Endothelial cell of umbilical vein (primary cell): ENCODE data around the gene CD74. TPM values are rescaled to one million over a fixed set of nuclear protein-coding genes. Genes with fewer than 3 reads are reported as not detected.

Source experiments
- BruUV-seq: library from RNA; stranded (reverse); fragments of 400-500 nt; replicated peaks from 2 replicates; lab custom pipeline; 2021; lab: Mats Ljungman, UMichigan
- CTCF ChIA-PET: fragments of 300-600, 350-600 bp; sonication (Branson Sonifier 250); formaldehyde crosslinking; loops from one replicate; lab custom pipeline; 2021; ENCODE audit warnings: antibody characterized with exemption, inconsistent platforms; lab: Charles Lee
- POLR2A ChIA-PET: fragments of 300-600, 350-600 bp; sonication (Branson Sonifier 250); formaldehyde crosslinking; loops from one replicate; lab custom pipeline; 2021; ENCODE audit warnings: antibody characterized with exemption, inconsistent platforms; lab: Charles Lee
- DNase-seq: peaks from one replicate; pipeline ENCODE4 v3.0.0-alpha.2; 2011; ENCODE audit warnings: low read depth, low spot score
- FAIRE-seq: peaks from 2 replicates; lab custom pipeline; 2011; peaks lifted over from hg19 to GRCh38; lab: Jason Lieb, UNC
- H2AFZ ChIP-seq: 2 replicates; pipeline ENCODE4 v1.6.0; 2012; ENCODE audit warnings: low read depth, low read length, control low read depth, inconsistent platforms
- H3K27ac ChIP-seq: 2 replicates; pipeline ENCODE4 v1.5.1; 2011; ENCODE audit warnings: low read depth, mild to moderate bottlenecking, control low read depth, low read length, moderate library complexity; ENCODE audit not compliant: insufficient read depth
- H3K27me3 ChIP-seq, 2 experiments: 2 replicates each; pipeline versions ENCODE4 v1.6.0 to v1.6.1; 2011; ENCODE audit warnings: low read length in 2 of 2, mixed read lengths in 1 of 2; ENCODE audit not compliant: control insufficient read depth in 2 of 2, insufficient read depth in 2 of 2
- H3K36me3 ChIP-seq, 2 experiments: 2 replicates in 1 of 2; 3 replicates in 1 of 2; pipeline ENCODE4 v1.5.1; 2011; ENCODE audit warnings: low read length in 2 of 2, mild to moderate bottlenecking in 1 of 2, moderate library complexity in 1 of 2; ENCODE audit not compliant: control insufficient read depth in 2 of 2, insufficient read depth in 2 of 2; ENCODE audit errors: extremely low read depth in 1 of 2
- H3K4me1 ChIP-seq: 3 replicates; pipeline ENCODE4 v1.5.1; 2011; ENCODE audit warnings: mild to moderate bottlenecking, low read length; ENCODE audit not compliant: control insufficient read depth, insufficient read depth; ENCODE audit errors: extremely low read depth
- H3K4me2 ChIP-seq: 2 replicates; pipeline ENCODE4 v1.6.1; 2011; ENCODE audit warnings: low read length, control low read depth, mixed read lengths; ENCODE audit not compliant: insufficient read depth
- H3K4me3 ChIP-seq, 3 experiments: fragments of 200-600 bp in 1 of 3; sonication (generic), shearing (Covaris generic) in 1 of 3; replicated peaks in 1 of 3; 2 replicates each; pipeline ENCODE4 v1.5.1; 2011 to 2016; ENCODE audit warnings: control low read depth in 3 of 3, low read length in 3 of 3, mild to moderate bottlenecking in 2 of 3, inconsistent platforms in 1 of 3, low read depth in 1 of 3, moderate library complexity in 1 of 3; ENCODE audit not compliant: insufficient read depth in 1 of 3
- H3K79me2 ChIP-seq: 2 replicates; pipeline ENCODE4 v1.6.0; 2012; ENCODE audit warnings: low read length, inconsistent platforms; ENCODE audit not compliant: control insufficient read depth, insufficient read depth
- H3K9ac ChIP-seq: replicated peaks from 2 replicates; pipeline ENCODE3; 2011; ENCODE audit warnings: low read length, control low read depth; ENCODE audit not compliant: insufficient read depth; ENCODE audit errors: extremely low read depth
- H3K9me1 ChIP-seq: replicated peaks from 3 replicates; pipeline ENCODE4 v1.6.0; 2011; ENCODE audit warnings: mild to moderate bottlenecking, low read length; ENCODE audit not compliant: control insufficient read depth, insufficient read depth; ENCODE audit errors: extremely low read depth
- H3K9me3 ChIP-seq: replicated peaks from 2 replicates; pipeline ENCODE4 v1.5.1; 2012; ENCODE audit warnings: low read length, inconsistent platforms; ENCODE audit not compliant: control insufficient read depth, insufficient read depth
- H4K20me1 ChIP-seq: replicated peaks from 2 replicates; pipeline ENCODE3; 2011; ENCODE audit warnings: mild to moderate bottlenecking, low read length; ENCODE audit not compliant: control insufficient read depth, insufficient read depth; ENCODE audit errors: extremely low read depth
- CTCF ChIP-seq, 2 donors: IDR thresholded peaks; 1 replicate in 1 of 2; 2 replicates in 1 of 2; pipeline ENCODE4 v1.5.1; 2011; ENCODE audit warnings: low read length in 2 of 2, mild to moderate bottlenecking in 2 of 2, moderate library complexity in 2 of 2, control low read depth in 1 of 2, inconsistent platforms in 1 of 2, low read depth in 1 of 2; ENCODE audit not compliant: insufficient read depth in 1 of 2; ENCODE audit errors: extremely low read depth in 1 of 2
- EZH2 ChIP-seq: IDR thresholded peaks from 2 replicates; pipeline ENCODE4 v1.6.1; 2012; ENCODE audit warnings: borderline replicate concordance, low read depth, mild to moderate bottlenecking, moderate library complexity, low read length, inconsistent platforms; ENCODE audit not compliant: severe bottlenecking
- FOS ChIP-seq: IDR thresholded peaks from 2 replicates; pipeline ENCODE4 v1.6.1; 2011; ENCODE audit warnings: mild to moderate bottlenecking, low read length, moderate library complexity, borderline replicate concordance; ENCODE audit not compliant: insufficient read depth
- GATA2 ChIP-seq: IDR thresholded peaks from 2 replicates; pipeline ENCODE4 v1.7.0; 2011; ENCODE audit warnings: low read depth, mild to moderate bottlenecking, moderate library complexity, mixed read lengths, low read length; ENCODE audit not compliant: insufficient read length, insufficient read depth
- JUN ChIP-seq: IDR thresholded peaks from 2 replicates; pipeline ENCODE4 v1.6.1; 2011; ENCODE audit warnings: borderline replicate concordance, low read depth; ENCODE audit not compliant: insufficient read length, insufficient read depth
- MAX ChIP-seq: IDR thresholded peaks from 2 replicates; pipeline ENCODE4 v1.6.1; 2011; ENCODE audit not compliant: insufficient read depth, insufficient read length
- MYC ChIP-seq: IDR thresholded peaks from one replicate; pipeline ENCODE4 v1.6.1; 2011; ENCODE audit warnings: mild to moderate bottlenecking, low read depth, low read length
- POLR2A ChIP-seq: IDR thresholded peaks from 2 replicates; pipeline ENCODE4 v1.6.1; 2012; ENCODE audit warnings: low read depth, mild to moderate bottlenecking, control low read depth, low read length
- POLR2AphosphoS5 ChIP-seq: IDR thresholded peaks from 2 replicates; pipeline ENCODE4 v1.6.1; 2012; ENCODE audit warnings: low read depth, mild to moderate bottlenecking, control low read depth, low read length, moderate library complexity; ENCODE audit not compliant: insufficient read depth
- dilution Hi-C: fragments of 300-500 bp; cut with MboI; formaldehyde crosslinking; loops from one replicate; pipeline ENCODE4 v1.15.0; 2019; ENCODE audit warnings: low sequenced_read_pairs; ENCODE audit not compliant: extremely low pct_ligation_motif_present
- intact Hi-C: fragments of 100-400 bp; cut with micrococcal nuclease; formaldehyde crosslinking; loops from one replicate; pipeline ENCODE4 v1.10.0; 2022
- polyA plus RNA-seq, 4 experiments: library from polyadenylated mRNA; depleted of rRNA in 3 of 4; stranded (reverse) in 3 of 4; unstranded in 1 of 4; fragments of >200 nt; gene quantifications; 2 replicates each; pipeline versions ENCODE4 v1.2.1 to v1.2.3, GENCODE V29; 2011 to 2012; ENCODE audit warnings: missing spikeins in 1 of 4
- total RNA-seq: library from RNA; stranded (reverse); gene quantifications from 2 replicates; pipeline ENCODE4 v1.2.3, GENCODE V29; 2021

Gene CD74
- total and polyA plus RNA-seq, 2 donors (not counting 3 experiments of a cell fraction or from before 2014, with no cell fraction given) = 0.62 to 1.3 TPM

GRCh38 chr5:150392680-150393079 lies 20.0 kb downstream of the CD74 start:
- Histone ChIP-seq H3K9me1 (no peaks in the 10 kb centered on the region), H3K27ac (no peak overlapping the region), H4K20me1 (no peaks in the 10 kb centered on the region), H3K4me2 (no peak overlapping the region), H3K79me2 (no peaks in the 10 kb centered on the region), H3K36me3 (peaks cover 5 to 49% of the 10 kb centered on the region in 2 experiments), H3K9me3 (no peaks in the 10 kb centered on the region), H2AFZ (no peak overlapping the region), H3K4me3 (no peak overlapping the region), H3K9ac (no peak overlapping the region), H3K27me3 (no peaks in the 10 kb centered on the region), H3K4me1 (no peaks in the 10 kb centered on the region)
- no peak for FAIRE-seq
- intact Hi-C loops (no loop called here), dilution Hi-C loops (no loop called here)
- CTCF ChIA-PET = interaction anchor here (1.0 kb wide), 1 partner anchor 43 kb away, joined by 3 read pairs; no protein-coding TSS in a partner anchor
- DNase-seq = no peak
- POLR2A ChIA-PET = no interaction called here
- BruUV-seq = no TSS peak
- TF ChIP-seq EZH2 = no peak
- TF ChIP-seq MYC = no peak
- TF ChIP-seq JUN = no peak
- no peak for TF ChIP-seq MAX
- TF ChIP-seq FOS = no peak
- no peak for TF ChIP-seq CTCF (IDR thresholded peaks at IDR 0.05; ENCODE audit: extremely low read depth in 1 of 2, insufficient read depth in 1 of 2, low read depth in 1 of 2, low read length in 2 of 2)
- no peak for TF ChIP-seq GATA2
- no peak for TF ChIP-seq POLR2AphosphoS5
- no peak for TF ChIP-seq POLR2A
